Measurements from ENCODE around the gene IQGAP2.
"Not testable (repeated sequence)": the region's sequence is repeated elsewhere in the genome, so short reads cannot be mapped to it uniquely, and the experiment has no call there.

Gene IQGAP2

GRCh38 chr5:76735762-76736545, 332.9 kb downstream of the IQGAP2 start:
- DNase-seq (ENCODE audit: low read depth in 4 of 4, low spot score in 1 of 4), result no peak

DNA sequence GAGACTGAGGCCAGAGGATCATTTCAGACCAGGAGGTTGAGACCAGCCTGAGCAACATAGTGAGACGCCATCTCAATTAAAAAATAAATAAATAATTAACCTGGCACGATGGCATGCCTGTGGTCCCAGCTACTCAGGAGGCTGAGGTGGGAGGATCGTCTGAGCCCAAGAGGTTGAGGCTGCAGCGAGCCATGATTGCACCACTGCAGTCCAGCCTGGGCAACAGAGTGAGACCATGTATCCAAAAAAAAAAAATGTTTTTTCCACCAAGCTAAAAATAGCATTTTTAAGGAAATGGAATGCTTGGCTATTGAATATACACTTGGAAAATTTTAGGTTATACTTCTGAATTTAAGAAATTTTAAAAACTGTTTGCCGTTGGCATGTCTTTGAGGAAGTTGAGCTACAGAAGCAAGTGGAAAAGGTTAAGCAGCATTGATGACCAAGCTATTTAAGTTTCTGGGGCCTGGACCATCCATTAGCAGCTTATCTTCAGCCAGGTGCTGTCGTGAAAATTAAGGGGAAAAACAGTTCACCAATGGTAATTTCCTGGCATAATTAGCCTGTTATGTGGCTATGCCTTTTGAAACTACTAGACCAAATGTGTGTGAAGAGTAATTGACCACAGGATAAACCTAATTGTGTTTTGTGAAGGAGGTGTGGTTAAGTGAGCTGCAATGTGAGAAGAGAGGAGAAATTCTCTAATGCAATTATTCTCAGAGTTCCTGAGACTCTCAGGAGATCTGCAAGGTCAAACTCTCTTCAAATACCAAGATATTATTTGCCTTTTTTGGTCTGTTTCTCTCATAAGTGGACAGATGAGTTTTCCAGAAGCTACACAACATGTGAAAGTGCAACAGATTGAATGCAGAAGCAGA, 333.8 kb downstream of the IQGAP2 start:
- DNase-seq (ENCODE audit: low read depth in 4 of 4, low spot score in 1 of 4), result no peak

GRCh38 chr5:76737846-76738245, 334.8 kb downstream of the IQGAP2 start:
- no peak for DNase-seq (ENCODE audit: low read depth in 4 of 4, low spot score in 1 of 4)

DNA sequence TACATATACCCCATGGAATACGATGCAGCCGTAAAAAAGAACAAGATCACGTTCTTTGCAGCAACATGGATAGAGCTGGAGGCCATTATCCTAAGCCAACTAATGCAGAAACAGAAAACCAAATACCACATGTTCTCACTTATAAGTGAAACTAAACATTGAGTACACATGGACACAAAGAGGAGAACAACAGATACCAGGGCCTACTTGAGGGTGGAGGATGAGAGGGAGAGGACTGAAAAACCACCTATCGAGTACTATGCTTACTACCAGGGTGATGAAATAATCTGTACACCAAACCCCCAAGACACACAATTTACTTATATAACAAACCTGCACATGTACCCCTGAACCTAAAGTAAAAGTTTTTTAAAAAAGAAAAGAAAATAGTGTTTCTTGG, 338.4 kb downstream of the IQGAP2 start:
- not testable (repeated sequence) for DNase-seq (ENCODE audit: low read depth in 4 of 4, low spot score in 1 of 4)

- no peak for DNase-seq (ENCODE audit: low read depth in 4 of 4, low spot score in 1 of 4)
These were observed 339.5 kb downstream of the IQGAP2 start for GRCh38 chr5:76742583-76742982.

GRCh38 chr5:76744632-76745031, 341.5 kb downstream of the IQGAP2 start:
- DNase-seq (ENCODE audit: low read depth in 4 of 4, low spot score in 1 of 4), result no peak

DNA sequence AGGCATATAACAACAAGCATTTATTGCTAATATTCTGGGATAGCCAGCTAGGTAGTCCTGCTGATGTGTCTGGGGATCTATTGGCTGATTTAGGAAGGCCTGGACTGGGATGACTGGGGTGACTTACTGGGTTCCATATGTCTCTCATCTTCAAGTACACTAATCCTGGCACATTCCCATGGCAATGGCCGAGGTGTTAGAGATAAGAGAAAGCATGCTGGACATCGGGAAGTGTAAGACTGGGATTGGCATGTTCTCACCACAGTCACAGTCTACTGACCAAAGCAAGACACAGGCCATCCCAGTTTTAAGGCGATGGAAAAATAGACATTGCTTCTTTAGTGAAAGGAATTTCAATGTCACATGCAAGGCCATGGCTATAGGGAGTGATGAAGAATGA, 342.6 kb downstream of the IQGAP2 start:
- DNase-seq (ENCODE audit: low read depth in 4 of 4, low spot score in 1 of 4), result no peak

GRCh38 chr5:76746677-76747076, 343.6 kb downstream of the IQGAP2 start:
- no peak for DNase-seq (ENCODE audit: low read depth in 4 of 4, low spot score in 1 of 4)

GRCh38 chr5:76747706-76748105, 344.6 kb downstream of the IQGAP2 start:
- DNase-seq (ENCODE audit: low read depth in 4 of 4, low spot score in 1 of 4), result no peak

GRCh38 chr5:76751291-76751690, 348.2 kb downstream of the IQGAP2 start:
- DNase-seq (ENCODE audit: low read depth in 4 of 4, low spot score in 1 of 4), result no peak

DNA sequence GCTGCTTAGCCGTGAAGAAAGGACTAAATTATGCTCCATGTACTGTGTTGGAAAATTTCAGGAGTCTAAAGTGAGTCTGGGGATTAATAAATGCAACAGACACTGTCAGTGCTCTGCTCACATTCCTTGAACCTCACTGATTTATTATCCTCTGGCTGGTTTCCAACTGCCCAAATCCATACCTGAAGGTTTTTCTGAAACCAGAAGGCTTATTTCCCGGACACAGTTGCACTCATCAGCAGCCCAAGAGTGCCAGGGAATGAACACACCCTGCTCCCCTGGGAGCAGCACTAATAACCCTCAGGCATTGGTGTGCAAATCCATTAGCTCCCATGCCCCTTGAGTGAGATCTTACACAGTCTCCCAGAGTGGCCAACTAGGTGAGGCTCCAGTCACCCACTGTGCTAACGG, 351.6 kb downstream of the IQGAP2 start:
- DNase-seq (ENCODE audit: low read depth in 4 of 4, low spot score in 1 of 4), result no peak

DNA sequence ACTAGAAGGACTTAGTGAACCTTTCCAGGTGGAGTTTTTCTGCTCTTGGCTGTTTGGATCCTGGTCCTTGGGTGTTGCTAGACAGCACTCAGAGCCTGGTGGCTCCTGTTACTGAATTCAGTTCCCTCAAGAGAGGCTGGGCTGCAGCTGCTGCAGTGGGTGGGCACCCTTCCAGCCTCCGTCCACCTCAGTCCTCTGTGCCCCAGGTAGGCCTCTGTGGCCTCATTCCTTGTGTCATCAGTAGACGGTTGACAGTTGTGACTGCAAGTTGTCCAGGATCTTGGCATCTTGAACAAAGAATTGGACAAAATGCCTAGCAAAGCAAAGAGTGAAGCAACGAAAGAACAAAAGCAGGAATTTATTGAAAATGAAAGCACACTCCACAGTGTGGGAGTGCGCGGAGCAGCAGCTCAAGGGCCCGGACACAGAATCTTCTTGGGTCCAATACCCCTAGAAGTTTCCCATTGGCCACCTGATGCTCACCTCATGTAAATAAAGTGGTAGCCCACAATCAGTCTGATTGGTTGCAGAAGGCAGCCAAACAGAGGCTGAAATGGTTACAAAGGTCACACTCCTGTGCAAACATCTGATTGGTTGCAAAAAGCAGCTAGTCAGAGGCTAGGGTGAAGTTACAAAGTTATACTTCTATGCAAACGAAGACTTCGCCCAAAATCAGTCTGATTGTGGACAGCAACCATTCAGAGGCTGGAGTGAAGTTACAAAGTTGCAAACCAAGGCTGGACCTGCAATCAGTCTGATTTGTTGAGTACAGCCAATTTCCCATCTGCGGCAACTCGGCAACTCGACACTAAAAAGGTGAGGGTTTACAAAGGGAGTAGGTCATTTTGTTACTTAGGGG, 352.9 kb downstream of the IQGAP2 start:
- DNase-seq (ENCODE audit: low read depth in 4 of 4, low spot score in 1 of 4), result no peak

DNA sequence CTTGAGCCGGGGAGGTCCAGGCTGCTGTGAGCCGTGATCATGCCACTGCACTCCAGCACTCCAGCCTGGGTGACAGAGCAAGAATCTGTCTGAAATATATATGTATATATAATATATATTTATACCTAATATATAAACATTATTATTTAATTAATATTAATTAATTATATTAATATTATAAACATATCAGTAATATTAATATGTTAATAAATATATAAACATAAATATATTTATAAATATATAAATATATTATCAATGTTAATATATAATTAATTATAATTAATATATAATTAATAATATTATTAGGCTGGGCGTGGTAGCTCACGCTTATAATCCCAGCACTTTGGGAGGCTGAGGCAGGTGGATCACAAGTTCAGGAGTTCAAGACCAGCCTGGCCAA, 354.0 kb downstream of the IQGAP2 start:
- DNase-seq (ENCODE audit: low read depth in 4 of 4, low spot score in 1 of 4), result no peak

All from stimulated activated CD4-positive, alpha-beta T cell treated with anti-CD3 and anti-CD28 coated beads, Interleukin-1b, Interleukin-23, amount 100 ng/mL, for 24 hours (primary cell).